WERI-Rb-1 (cell line): Measurements from ENCODE around the gene AUH.
A peak's percentile ranks its signal among the peaks of the same experiment; 100 is the strongest.

Experiments used
- DNase-seq: peaks from one replicate; pipeline ENCODE4 v3.0.0-alpha.2; 2020
- H3K27ac ChIP-seq: fragments of 250-450 bp; sonication (Bioruptor Pico); 2 replicates; pipeline ENCODE4 v1.5.1; 2020; ENCODE audit warnings: mild to moderate bottlenecking, moderate library complexity
- H3K27me3 ChIP-seq: fragments of 250-450 bp; sonication (Bioruptor Pico); 2 replicates; pipeline ENCODE4 v1.5.1; 2021; ENCODE audit warnings: mild to moderate bottlenecking, low read depth, moderate library complexity; ENCODE audit not compliant: insufficient read depth, severe bottlenecking
- H3K36me3 ChIP-seq: fragments of 250-450 bp; sonication (Bioruptor Pico); 2 replicates; pipeline ENCODE4 v1.5.1; 2020; ENCODE audit warnings: mild to moderate bottlenecking, moderate library complexity
- H3K4me3 ChIP-seq: 2 replicates; pipeline ENCODE4 v1.5.1; 2011; ENCODE audit warnings: low read depth, mild to moderate bottlenecking, control low read depth, low read length
- H3K9me3 ChIP-seq: fragments of 250-450 bp; sonication (Bioruptor Pico); 2 replicates; pipeline ENCODE4 v1.5.1; 2021; ENCODE audit warnings: mild to moderate bottlenecking, moderate library complexity; ENCODE audit not compliant: severe bottlenecking
- TF ChIP-seq, protein P1 (sequence below): IDR thresholded peaks from 2 replicates; pipeline ENCODE4 v1.5.1; 2011; ENCODE audit warnings: low read depth, mild to moderate bottlenecking, control low read depth, inconsistent platforms, low read length

AUH gene

DNA sequence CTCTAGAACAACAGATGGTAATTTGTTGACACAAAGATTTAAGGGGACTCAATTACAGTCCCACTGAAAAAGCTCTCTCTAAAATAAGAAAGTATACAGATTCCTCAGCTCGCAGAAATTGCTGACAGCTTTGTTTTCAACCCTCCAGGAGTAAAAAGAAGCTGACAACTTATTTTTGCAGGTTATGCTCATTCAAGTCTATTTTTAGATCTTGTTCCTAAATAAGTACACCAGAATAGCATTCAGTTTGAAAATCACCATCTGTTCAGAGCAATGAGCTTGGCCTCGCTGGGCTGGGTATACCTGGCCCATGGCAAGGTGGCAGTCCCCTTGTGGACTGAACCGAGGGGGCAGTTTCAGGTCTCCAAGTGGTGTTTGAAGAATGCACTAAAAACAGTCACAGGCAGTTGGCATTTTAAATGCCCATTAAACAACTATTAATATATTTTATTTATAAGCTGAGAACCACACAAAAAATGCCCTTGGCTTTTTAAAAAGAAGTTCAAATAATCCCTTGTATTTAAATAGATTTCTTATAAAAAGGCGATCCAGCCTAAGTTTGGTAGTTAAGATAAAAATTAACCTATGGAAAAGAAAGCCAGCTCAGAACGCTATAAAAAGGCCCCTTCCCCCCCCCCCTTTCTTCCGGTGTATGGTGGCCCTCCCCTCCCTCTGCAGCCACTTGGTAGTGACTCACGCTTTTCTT, 169.2 kb downstream of the AUH start:
- Histone ChIP-seq H3K4me3 (peak overlapping the region; percentile 42), H3K36me3 (no peaks in the 10 kb centered on the region), H3K27me3 (no peaks in the 10 kb centered on the region), H3K9me3 (no peaks in the 10 kb centered on the region), H3K27ac (peak overlapping the region; percentile 80)
- peak; percentile 48 for DNase-seq
- TF ChIP-seq, protein P1, sequence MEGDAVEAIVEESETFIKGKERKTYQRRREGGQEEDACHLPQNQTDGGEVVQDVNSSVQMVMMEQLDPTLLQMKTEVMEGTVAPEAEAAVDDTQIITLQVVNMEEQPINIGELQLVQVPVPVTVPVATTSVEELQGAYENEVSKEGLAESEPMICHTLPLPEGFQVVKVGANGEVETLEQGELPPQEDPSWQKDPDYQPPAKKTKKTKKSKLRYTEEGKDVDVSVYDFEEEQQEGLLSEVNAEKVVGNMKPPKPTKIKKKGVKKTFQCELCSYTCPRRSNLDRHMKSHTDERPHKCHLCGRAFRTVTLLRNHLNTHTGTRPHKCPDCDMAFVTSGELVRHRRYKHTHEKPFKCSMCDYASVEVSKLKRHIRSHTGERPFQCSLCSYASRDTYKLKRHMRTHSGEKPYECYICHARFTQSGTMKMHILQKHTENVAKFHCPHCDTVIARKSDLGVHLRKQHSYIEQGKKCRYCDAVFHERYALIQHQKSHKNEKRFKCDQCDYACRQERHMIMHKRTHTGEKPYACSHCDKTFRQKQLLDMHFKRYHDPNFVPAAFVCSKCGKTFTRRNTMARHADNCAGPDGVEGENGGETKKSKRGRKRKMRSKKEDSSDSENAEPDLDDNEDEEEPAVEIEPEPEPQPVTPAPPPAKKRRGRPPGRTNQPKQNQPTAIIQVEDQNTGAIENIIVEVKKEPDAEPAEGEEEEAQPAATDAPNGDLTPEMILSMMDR, result 0 out of 2 replicates have a peak, but pooled peaks have one; percentile 17

DNA sequence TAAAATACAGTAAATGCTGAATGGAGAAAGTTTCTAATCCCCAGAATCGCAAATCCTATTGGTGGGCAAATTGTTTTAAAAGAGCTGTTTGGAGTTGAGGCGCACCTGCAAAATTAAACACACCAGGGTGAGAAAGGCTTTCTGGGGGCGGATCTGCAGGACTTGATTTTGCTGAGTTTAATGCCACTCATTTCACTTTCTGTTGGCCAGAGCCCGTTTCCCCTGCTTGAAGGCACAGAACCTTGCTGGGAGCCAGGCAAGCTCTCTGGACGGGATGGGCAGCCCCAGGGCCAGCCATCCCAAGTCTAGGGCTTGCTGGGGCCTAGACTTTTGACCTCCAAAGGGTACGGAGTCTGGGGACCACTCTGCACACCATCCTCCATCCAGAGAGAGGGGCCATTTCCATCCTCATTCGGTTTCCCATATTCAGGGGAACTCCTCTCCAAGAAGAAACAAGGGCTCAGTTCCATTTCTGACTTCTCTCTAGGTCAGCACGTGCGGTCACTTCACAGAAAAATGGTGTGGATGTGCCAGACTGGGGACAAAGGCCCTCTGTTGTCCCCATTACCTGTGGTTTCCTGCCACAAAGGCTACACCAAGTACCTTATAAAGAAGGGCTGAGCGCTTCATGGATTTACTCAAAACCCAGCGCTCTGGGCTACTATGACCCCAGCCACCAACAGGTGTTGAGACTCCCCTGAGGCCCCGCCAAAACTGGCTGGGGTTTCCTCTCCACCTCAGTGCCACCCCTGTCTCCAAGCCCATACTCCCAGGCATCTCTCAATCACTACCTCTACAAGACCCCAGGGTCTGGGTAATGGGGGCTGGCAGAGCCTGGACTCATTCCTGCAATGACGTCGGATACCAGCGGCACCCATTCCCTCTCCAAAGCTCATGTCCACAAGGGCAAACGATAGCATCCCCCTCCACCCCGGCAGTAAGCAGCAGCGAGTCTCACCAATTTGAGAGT, 170.0 kb downstream of the AUH start:
- peak overlapping the region; percentile 80; the same call in 1 of the 2 replicates for H3K27ac ChIP-seq
- no peak overlapping the region; the same call in 1 of the 2 replicates for H3K4me3 ChIP-seq
- H3K9me3 ChIP-seq, result no peaks in the 10 kb centered on the region
- DNase-seq, result peak; percentile 57
- no peaks in the 10 kb centered on the region for H3K27me3 ChIP-seq
- no peaks in the 10 kb centered on the region for H3K36me3 ChIP-seq
- TF ChIP-seq, protein P1, result no peak

DNA sequence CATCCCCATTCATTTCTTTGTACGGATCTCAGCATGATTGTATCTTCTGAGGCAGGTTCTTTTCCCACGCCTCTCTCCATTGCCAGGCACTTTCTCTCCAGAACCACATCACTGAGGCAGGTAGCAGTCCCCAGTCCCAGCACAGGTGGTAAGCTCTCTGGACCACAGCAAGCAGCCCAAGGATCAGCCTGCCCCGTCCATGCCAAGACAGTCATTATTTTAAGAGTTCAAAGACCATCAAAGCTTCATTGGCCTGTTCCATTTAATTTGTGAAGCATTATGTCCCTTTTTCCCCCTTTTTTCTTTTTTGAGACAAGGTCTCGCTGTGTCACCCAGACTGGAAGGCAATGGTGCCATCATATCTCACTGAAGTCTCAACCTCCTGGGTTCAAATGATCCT, 171.7 kb downstream of the AUH start:
- H3K4me3 ChIP-seq, result no peak overlapping the region
- no peak for DNase-seq
- no peaks in the 10 kb centered on the region for H3K9me3 ChIP-seq
- TF ChIP-seq, protein P1, result no peak
- no peaks in the 10 kb centered on the region for H3K36me3 ChIP-seq
- no peaks in the 10 kb centered on the region for H3K27me3 ChIP-seq
- H3K27ac ChIP-seq, result no peak overlapping the region

DNA sequence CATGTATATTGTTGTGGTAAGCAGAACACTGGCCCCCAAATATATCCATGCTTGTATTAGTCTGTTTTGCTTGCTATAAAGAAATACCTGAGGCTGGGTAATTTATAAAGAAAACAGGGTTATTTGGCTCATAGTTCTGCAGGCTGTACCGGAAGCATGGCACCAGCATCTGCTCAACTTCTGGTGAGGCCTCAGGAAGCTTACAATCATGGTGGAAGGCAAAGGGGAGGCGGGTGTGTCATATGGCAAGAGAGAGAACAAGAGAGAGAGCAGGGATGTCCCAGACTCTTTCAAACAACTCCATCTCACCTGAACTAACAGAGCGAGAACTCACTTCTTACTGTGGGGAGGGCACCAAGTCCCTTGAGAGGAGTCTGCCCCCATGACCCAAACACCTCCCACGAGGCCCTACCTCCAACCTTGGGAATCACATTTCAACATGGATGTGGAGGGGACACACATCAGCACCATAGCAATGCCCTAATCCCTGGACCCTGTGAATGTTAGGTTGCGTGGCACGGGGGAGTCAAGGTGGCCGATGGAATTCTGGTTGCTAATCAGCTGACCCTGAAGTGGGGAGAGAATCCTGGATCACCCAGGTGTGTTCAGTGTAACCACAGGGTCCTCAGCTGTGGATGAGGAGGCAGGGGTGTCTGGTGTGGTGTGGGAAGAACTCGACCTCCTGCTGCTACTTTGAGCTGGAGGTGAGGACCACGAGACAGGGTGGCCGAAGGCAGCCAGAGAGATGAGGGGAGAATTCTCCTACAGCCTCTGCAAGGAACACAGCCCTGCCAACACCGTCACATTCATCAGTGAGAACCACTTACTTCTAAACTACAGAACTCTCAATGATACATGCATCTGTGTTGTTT, 172.8 kb downstream of the AUH start:
- Histone ChIP-seq H3K27me3 (no peaks in the 10 kb centered on the region), H3K36me3 (no peaks in the 10 kb centered on the region), H3K27ac (no peak overlapping the region), H3K4me3 (no peak overlapping the region), H3K9me3 (no peaks in the 10 kb centered on the region)
- TF ChIP-seq, protein P1, result no peak
- DNase-seq, result no peak

DNA sequence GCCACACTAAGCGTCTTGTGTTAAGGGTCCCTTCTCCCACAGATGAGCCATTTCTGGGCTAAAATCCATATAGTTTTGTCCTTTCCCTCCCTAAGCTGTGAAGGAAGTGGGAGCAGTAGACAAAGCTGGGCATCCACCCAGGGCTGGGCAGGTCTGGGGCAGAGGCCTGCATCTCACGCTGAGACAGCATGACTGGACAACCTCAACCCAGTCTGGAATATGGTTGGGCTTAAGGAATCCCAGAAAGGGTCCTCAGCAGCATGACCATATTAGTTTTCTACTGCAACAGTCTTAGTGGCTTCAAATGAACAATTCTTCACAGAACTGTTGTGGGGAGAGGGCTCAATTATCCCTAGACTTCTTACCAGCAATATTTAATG, 173.8 kb downstream of the AUH start:
- Histone ChIP-seq H3K27me3 (no peaks in the 10 kb centered on the region), H3K4me3 (no peak overlapping the region), H3K27ac (no peak overlapping the region), H3K36me3 (no peaks in the 10 kb centered on the region), H3K9me3 (no peaks in the 10 kb centered on the region)
- DNase-seq, result no peak
- TF ChIP-seq, protein P1, result no peak
